B cell (primary cell): ENCODE results near the gene ZNF660. TPM values are rescaled to one million over a fixed set of nuclear protein-coding genes. Genes with fewer than 3 reads are reported as not detected.

ENCODE experiments used
- ATAC-seq: fragments of 200-7000 bp; cut with Tn5 transposase; one replicate; pipeline ENCODE4 v1.10.0; 2021; ENCODE audit warnings: low read depth, mild to moderate bottlenecking, moderate number of reproducible peaks, moderate library complexity
- CTCF ChIA-PET: fragments of 350-600 bp; sonication (Branson Sonifier 250); formaldehyde crosslinking; loops from one replicate; lab custom pipeline; 2021; ENCODE audit warnings: antibody characterized with exemption, inconsistent platforms; lab: Charles Lee
- POLR2A ChIA-PET: fragments of 350-600 bp; sonication (Branson Sonifier 250); formaldehyde crosslinking; loops from one replicate; lab custom pipeline; 2021; ENCODE audit warnings: antibody characterized with exemption; lab: Charles Lee
- DNase-seq: peaks from one replicate; pipeline ENCODE4 v3.0.0; 2013
- H2AFZ ChIP-seq: 2 replicates; pipeline ENCODE4 v1.6.1; 2012; ENCODE audit warnings: mild to moderate bottlenecking, low read depth, low read length; ENCODE audit not compliant: insufficient read depth, poor library complexity, severe bottlenecking
- H3K27ac ChIP-seq, 2 donors: 1 replicate in 1 of 2; 2 replicates in 1 of 2; pipeline ENCODE4 v1.5.1; 2012 to 2013; ENCODE audit warnings: low read length in 2 of 2, mild to moderate bottlenecking in 2 of 2, moderate library complexity in 1 of 2
- H3K27me3 ChIP-seq, 4 experiments: fragments of 200-600 bp in 1 of 4; sonication (generic) in 1 of 4; replicated peaks in 1 of 4; 1 replicate in 2 of 4; 2 replicates in 2 of 4; pipeline versions ENCODE4 v1.6.1 to v1.7.0; 2013 to 2016; ENCODE audit warnings: low read length in 3 of 4, mild to moderate bottlenecking in 2 of 4, mixed read lengths in 1 of 4, moderate library complexity in 1 of 4; ENCODE audit not compliant: insufficient read depth in 4 of 4, control insufficient read depth in 3 of 4; ENCODE audit errors: control extremely low read depth in 1 of 4
- H3K36me3 ChIP-seq, 2 experiments: replicated peaks in 1 of 2; 1 replicate in 1 of 2; 2 replicates in 1 of 2; pipeline versions ENCODE4 v1.6.1 to v1.7.1; 2013; ENCODE audit warnings: low read length in 1 of 2; ENCODE audit not compliant: insufficient read depth in 2 of 2, control insufficient read depth in 1 of 2; ENCODE audit errors: control extremely low read depth in 1 of 2, extremely low read depth in 1 of 2
- H3K4me1 ChIP-seq, 2 donors: fragments of 200-600 bp in 1 of 2; sonication (generic) in 1 of 2; 1 replicate in 1 of 2; 2 replicates in 1 of 2; pipeline versions ENCODE4 v1.5.1 to v1.6.1; 2013 to 2017; ENCODE audit warnings: low read length in 2 of 2; ENCODE audit not compliant: control insufficient read depth in 2 of 2, insufficient read depth in 2 of 2
- H3K4me2 ChIP-seq: replicated peaks from 2 replicates; pipeline ENCODE3; 2012; ENCODE audit warnings: mild to moderate bottlenecking, low read depth, low read length; ENCODE audit not compliant: poor library complexity, severe bottlenecking
- H3K4me3 ChIP-seq, 5 experiments: fragments of 200-600 bp in 1 of 5; sonication (generic) in 1 of 5; 1 replicate in 3 of 5; 2 replicates in 2 of 5; pipeline versions ENCODE4 v1.5.1 to v1.7.0; 2011 to 2016; ENCODE audit warnings: low read length in 4 of 5, mild to moderate bottlenecking in 4 of 5, low read depth in 2 of 5, control low read depth in 1 of 5, moderate library complexity in 1 of 5; ENCODE audit not compliant: insufficient read depth in 1 of 5; ENCODE audit errors: control extremely low read depth in 1 of 5, extremely low read depth in 1 of 5
- H3K79me2 ChIP-seq: fragments of 200-600 bp; sonication (generic); one replicate; pipeline ENCODE4 v1.6.0; 2016; ENCODE audit warnings: low read length; ENCODE audit not compliant: control insufficient read depth, insufficient read depth
- H3K9ac ChIP-seq: fragments of 200-600 bp; sonication (generic); 2 replicates; pipeline ENCODE4 v1.6.1; 2017; ENCODE audit warnings: mild to moderate bottlenecking, low read length, moderate library complexity
- H3K9me3 ChIP-seq, 3 donors: one replicate each; pipeline versions ENCODE4 v1.6.1 to v1.7.1; 2013; ENCODE audit warnings: low read length in 2 of 3; ENCODE audit not compliant: control insufficient read depth in 2 of 3, insufficient read depth in 1 of 3; ENCODE audit errors: control extremely low read depth in 1 of 3
- H4K20me1 ChIP-seq: 2 replicates; pipeline ENCODE4 v1.6.0; 2012; ENCODE audit warnings: mild to moderate bottlenecking, low read length; ENCODE audit not compliant: insufficient read depth, control insufficient read depth, poor library complexity, severe bottlenecking
- H3K27ac Mint-ChIP-seq: one replicate; pipeline ENCODE4 v1.8.0; 2021; ENCODE audit warnings: mixed read lengths
- H3K27me3 Mint-ChIP-seq: one replicate; pipeline ENCODE4 v1.8.0; 2021; ENCODE audit warnings: mixed read lengths
- H3K4me1 Mint-ChIP-seq: one replicate; pipeline ENCODE4 v1.8.0; 2021; ENCODE audit warnings: mixed read lengths
- H3K4me3 Mint-ChIP-seq: one replicate; pipeline ENCODE4 v1.8.0; 2021; ENCODE audit warnings: mixed read lengths
- H3K9me3 Mint-ChIP-seq: one replicate; pipeline ENCODE4 v1.8.0; 2022; ENCODE audit warnings: mixed read lengths; ENCODE audit not compliant: insufficient read depth
- CTCF ChIP-seq: fragments of 200-600 bp; IDR thresholded peaks from one replicate; pipeline ENCODE4 v1.8.0; 2022; ENCODE audit warnings: antibody characterized with exemption, mild to moderate bottlenecking
- EZH2 ChIP-seq: IDR thresholded peaks from 2 replicates; pipeline ENCODE4 v1.6.1; 2012; ENCODE audit warnings: borderline replicate concordance, low read depth, mild to moderate bottlenecking, moderate library complexity, low read length; ENCODE audit not compliant: insufficient read depth, poor library complexity, severe bottlenecking
- WGBS: methylation state at CpG from one replicate; pipeline ENCODE4 v1.1.5; 2013; ENCODE audit warnings: missing lambda C conversion rate; ENCODE audit not compliant: insufficient coverage; 5-methylcytosine and 5-hydroxymethylcytosine counted together
- intact Hi-C: fragments of 100-400 bp; cut with micrococcal nuclease; formaldehyde crosslinking; loops from one replicate; pipeline ENCODE4 v1.10.0; 2022
- polyA plus RNA-seq: library from polyadenylated mRNA; depleted of rRNA; stranded (reverse); fragments of >200 nt; gene quantifications from 2 replicates; pipeline ENCODE4 v1.2.3, GENCODE V29; 2012
- total RNA-seq, 2 donors: library from RNA; stranded (reverse); fragments of 120-200 nt in 1 of 2; gene quantifications; 1 replicate in 1 of 2; 2 replicates in 1 of 2; pipeline versions ENCODE4 v1.2.3 to v1.2.4, GENCODE V29; 2013 to 2022

The ZNF660 gene
- total and polyA plus RNA-seq, 2 donors (not counting 1 experiment from before 2014, with no cell fraction given): 0.49 to 8.7 TPM

GRCh38 chr3:44555723-44556122 is 29.0 kb upstream of the ZNF660 start:
- H3K4me1 ChIP-seq: peaks cover 13 to 16% of the 10 kb centered on the region in 2 donors
- peaks cover 5% of the 10 kb centered on the region for H3K27me3 Mint-ChIP-seq
- no peak for DNase-seq
- H3K4me1 Mint-ChIP-seq: peaks cover 24% of the 10 kb centered on the region
- WGBS: 0% methylated on average over 1 of the region's 5 CpGs
- peak overlapping the region; percentile 80 for H3K9ac ChIP-seq
- ChIA-PET POLR2A (interaction anchor here (1.2 kb wide), 1 partner anchor 206 kb away, joined by 3 read pairs; the partner anchor contains the start of genes KIAA1143 and KIF15), CTCF (interaction anchor here (1.8 kb wide), 1 partner anchor 23 kb away, joined by 6 read pairs; no protein-coding TSS in a partner anchor)
- peaks cover 9% of the 10 kb centered on the region for H3K79me2 ChIP-seq
- H2AFZ ChIP-seq: peak overlapping the region; percentile 90
- no peaks in the 10 kb centered on the region for H3K27me3 ChIP-seq
- peak overlapping the region; percentile 49 to 91 (median 79) for H3K4me3 ChIP-seq
- peaks cover 0 to 7% (median 0%) of the 10 kb centered on the region in 3 donors for H3K9me3 ChIP-seq
- TF ChIP-seq EZH2: no peak
- TF ChIP-seq CTCF: no peak
- H3K9me3 Mint-ChIP-seq: peaks cover 2% of the 10 kb centered on the region
- peaks cover 1 to 2% of the 10 kb centered on the region in 2 experiments for H3K36me3 ChIP-seq
- intact Hi-C loops: loop anchor here (1.0 to 10.0 kb wide), 5 partner anchors 23 to 217 kb away; partner anchors contain the start of genes TCAIM, ZNF445 and ZNF501
- peak overlapping the region; percentile 90 for H3K4me3 Mint-ChIP-seq
- peak overlapping the region in 1 of 2 donors; percentile 79 for H3K27ac ChIP-seq
- ATAC-seq: no peak
- H3K27ac Mint-ChIP-seq: peak overlapping the region; percentile 83
- H4K20me1 ChIP-seq: no peaks in the 10 kb centered on the region
- H3K4me2 ChIP-seq: peak overlapping the region; percentile 85

DNA sequence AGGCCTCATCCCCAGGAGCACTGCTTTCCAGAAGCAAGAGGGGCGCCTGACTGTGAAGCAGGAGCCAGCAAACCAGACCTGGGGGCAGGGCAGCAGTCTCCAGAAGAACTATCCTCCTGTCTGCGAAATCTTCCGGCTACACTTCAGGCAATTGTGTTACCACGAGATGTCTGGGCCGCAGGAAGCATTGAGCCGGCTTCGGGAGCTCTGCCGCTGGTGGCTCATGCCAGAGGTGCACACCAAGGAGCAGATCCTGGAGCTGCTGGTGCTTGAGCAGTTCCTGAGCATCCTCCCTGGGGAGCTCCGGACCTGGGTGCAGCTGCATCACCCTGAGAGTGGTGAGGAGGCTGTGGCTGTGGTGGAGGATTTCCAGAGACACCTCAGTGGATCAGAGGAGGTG is 27.7 kb upstream of the ZNF660 start:
- TF ChIP-seq CTCF (no peak), EZH2 (no peak)
- POLR2A ChIA-PET: no interaction called here
- H3K9ac ChIP-seq: no peak overlapping the region
- H3K27me3 ChIP-seq: no peaks in the 10 kb centered on the region
- Mint-ChIP-seq H3K4me3 (no peak overlapping the region), H3K27me3 (no peaks in the 10 kb centered on the region), H3K27ac (no peak overlapping the region), H3K9me3 (no peaks in the 10 kb centered on the region), H3K4me1 (peaks cover 24% of the 10 kb centered on the region)
- peaks cover 0 to 11% (median 4%) of the 10 kb centered on the region in 3 donors for H3K9me3 ChIP-seq
- H3K4me3 ChIP-seq: no peak overlapping the region
- WGBS: 98% methylated on average over 9 of the region's 9 CpGs
- no peak overlapping the region for H2AFZ ChIP-seq
- peaks cover 9% of the 10 kb centered on the region for H3K79me2 ChIP-seq
- no peak overlapping the region for H3K27ac ChIP-seq
- H3K4me2 ChIP-seq: no peak overlapping the region
- CTCF ChIA-PET: interaction anchor here (1.3 kb wide), 1 partner anchor 24 kb away, joined by 4 read pairs; no protein-coding TSS in a partner anchor
- no peaks in the 10 kb centered on the region for H4K20me1 ChIP-seq
- H3K36me3 ChIP-seq: peaks cover 1 to 6% of the 10 kb centered on the region in 2 experiments
- ATAC-seq (no peak), DNase-seq (no peak)
- H3K4me1 ChIP-seq: peaks cover 13 to 16% of the 10 kb centered on the region in 2 donors
- intact Hi-C loops: loop anchor here (10.0 kb wide), 1 partner anchor 168 kb away; the partner anchor contains the start of gene ZNF501
